ENCODE results near the gene NDUFV2. TPM values are rescaled to one million over a fixed set of nuclear protein-coding genes. Genes with fewer than 3 reads are reported as not detected.
A peak's percentile ranks its signal among the peaks of the same experiment; 100 is the strongest.

Gene NDUFV2
- total and polyA plus RNA-seq, 2 of the 13 experiments (the other 11 are each of a cell fraction or from before 2014, with no cell fraction given) = 216 to 299 TPM

GRCh38 chr18:9136315-9137155, 34.0 kb downstream of the NDUFV2 start, which contains the start of gene ANKRD12 (continued):
- no peak for TF ChIP-seq ARNT (IDR thresholded peaks at IDR 0.05)
- no peak for TF ChIP-seq TEAD2 (CRISPR knock-in tag; IDR thresholded peaks at IDR 0.05)
- no peak; the same call in none of the 2 replicates for TF ChIP-seq GFI1 (CRISPR knock-in tag; IDR thresholded peaks at IDR 0.05; ENCODE audit: borderline replicate concordance)
- peak; percentile 58; the same call in 1 of the 2 replicates for TF ChIP-seq KDM5A (IDR thresholded peaks at IDR 0.05; ENCODE audit: borderline replicate concordance, low read length)
- 0 out of 2 replicates have a peak, but pooled peaks have one; percentile 49 for TF ChIP-seq HINFP (CRISPR knock-in tag; IDR thresholded peaks at IDR 0.05; ENCODE audit: low read depth)
- TF ChIP-seq CREM (IDR thresholded peaks at IDR 0.05) = no peak; the same call in 1 of the 2 replicates
- no peak for TF ChIP-seq CREM (CRISPR knock-in tag; IDR thresholded peaks at IDR 0.05)
- TF ChIP-seq PAXIP1 (CRISPR knock-in tag; conservative IDR thresholded peaks at IDR 0.05) = peak; percentile 37
- TF ChIP-seq SKIL (CRISPR knock-in tag; IDR thresholded peaks at IDR 0.05; ENCODE audit: borderline replicate concordance) = peak; percentile 72; the same call in 1 of the 2 replicates
- no peak for TF ChIP-seq ZNF672 (CRISPR knock-in tag; IDR thresholded peaks at IDR 0.05)
- no peak for TF ChIP-seq ZNF224 (CRISPR knock-in tag; IDR thresholded peaks at IDR 0.05)
- TF ChIP-seq NR0B2 (CRISPR knock-in tag; IDR thresholded peaks at IDR 0.05) = peak; percentile 41; the same call in 1 of the 2 replicates
- peak; percentile 71 for TF ChIP-seq AGO1 (IDR thresholded peaks at IDR 0.05; ENCODE audit: low read depth, low read length, poor library complexity, severe bottlenecking)
- no peak for TF ChIP-seq ARHGAP35 (CRISPR knock-in tag; IDR thresholded peaks at IDR 0.05; ENCODE audit: borderline replicate concordance)
- no peak for TF ChIP-seq ZNF496 (CRISPR knock-in tag; IDR thresholded peaks at IDR 0.05; ENCODE audit: insufficient replicate concordance)
- TF ChIP-seq THYN1 (CRISPR knock-in tag; IDR thresholded peaks at IDR 0.05; ENCODE audit: borderline replicate concordance, low read depth) = no peak
- peak; percentile 80 for TF ChIP-seq HOXA9 (CRISPR knock-in tag; IDR thresholded peaks at IDR 0.05; ENCODE audit: borderline replicate concordance)
- TF ChIP-seq ZSCAN22 (CRISPR knock-in tag; IDR thresholded peaks at IDR 0.05) = no peak
- TF ChIP-seq RELA (CRISPR knock-in tag; IDR thresholded peaks at IDR 0.05) = no peak
- TF ChIP-seq BORCS8-MEF2B (CRISPR knock-in tag; IDR thresholded peaks at IDR 0.05) = peak; percentile 52
- TF ChIP-seq SOX5 (CRISPR knock-in tag; IDR thresholded peaks at IDR 0.05; ENCODE audit: borderline replicate concordance) = peak; percentile 56; the same call in 1 of the 2 replicates
